ENCODE results near the gene RBM6.
"Not testable (repeated sequence)": the region's sequence is repeated elsewhere in the genome, so short reads cannot be mapped to it uniquely, and the experiment has no call there.

The RBM6 gene

GRCh38 chr3:49939858-49940666, at the start of gene RBM6:
RBM6 (plus strand) TSS chr3:49940150; CDS start chr3:49962642, 22,492 bp downstream.
- peak; percentile 96 for DNase-seq (ENCODE audit: low spot score)

- DNase-seq (ENCODE audit: low spot score), result no peak
These were observed 44.2 kb upstream of the RBM6 start for GRCh38 chr3:49895791-49896190.

GRCh38 chr3:49896345-49896744, 43.6 kb upstream of the RBM6 start:
- no peak for DNase-seq (ENCODE audit: low spot score)

DNA sequence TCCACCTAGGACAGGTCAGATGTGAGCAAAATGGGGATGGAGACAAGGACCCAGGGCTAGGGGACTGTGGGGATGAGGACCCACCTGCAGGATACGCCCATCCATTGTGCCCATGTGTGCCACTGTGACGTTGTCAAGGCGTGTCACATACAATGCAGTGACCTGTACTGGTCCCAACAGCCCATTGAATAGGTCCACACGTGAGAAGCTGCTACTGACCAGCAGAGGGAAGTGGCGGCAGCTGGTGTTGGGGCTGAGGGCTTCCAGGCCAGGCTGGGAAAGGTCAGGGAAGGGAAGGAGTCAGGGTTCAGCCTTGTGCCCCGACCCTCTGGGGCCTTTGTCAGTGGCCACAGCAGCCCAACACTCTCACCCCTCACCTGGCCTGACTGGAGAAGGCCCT, 41.0 kb upstream of the RBM6 start:
- no peak for DNase-seq (ENCODE audit: low spot score)

DNA sequence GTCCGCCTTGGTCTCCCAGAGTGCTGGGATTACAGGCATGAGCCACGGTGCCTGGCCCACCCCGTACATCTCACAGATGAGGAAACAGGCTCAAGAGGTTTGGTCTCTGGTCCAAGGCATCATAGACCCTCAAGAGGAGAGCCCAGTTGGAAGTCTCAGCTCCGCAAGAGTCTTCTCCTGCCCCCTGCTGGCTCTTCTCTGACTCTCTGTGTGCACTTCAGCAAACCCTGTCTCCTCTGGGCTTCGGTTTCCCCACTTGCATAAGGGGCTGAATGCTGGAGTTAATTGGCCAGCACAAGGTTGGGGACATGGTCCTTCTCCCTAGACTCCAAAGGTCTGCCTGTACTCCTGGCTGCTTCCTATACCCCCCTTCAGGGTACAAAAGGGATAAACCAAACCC, 40.1 kb upstream of the RBM6 start:
- peak; percentile 53 for DNase-seq (ENCODE audit: low spot score)

DNA sequence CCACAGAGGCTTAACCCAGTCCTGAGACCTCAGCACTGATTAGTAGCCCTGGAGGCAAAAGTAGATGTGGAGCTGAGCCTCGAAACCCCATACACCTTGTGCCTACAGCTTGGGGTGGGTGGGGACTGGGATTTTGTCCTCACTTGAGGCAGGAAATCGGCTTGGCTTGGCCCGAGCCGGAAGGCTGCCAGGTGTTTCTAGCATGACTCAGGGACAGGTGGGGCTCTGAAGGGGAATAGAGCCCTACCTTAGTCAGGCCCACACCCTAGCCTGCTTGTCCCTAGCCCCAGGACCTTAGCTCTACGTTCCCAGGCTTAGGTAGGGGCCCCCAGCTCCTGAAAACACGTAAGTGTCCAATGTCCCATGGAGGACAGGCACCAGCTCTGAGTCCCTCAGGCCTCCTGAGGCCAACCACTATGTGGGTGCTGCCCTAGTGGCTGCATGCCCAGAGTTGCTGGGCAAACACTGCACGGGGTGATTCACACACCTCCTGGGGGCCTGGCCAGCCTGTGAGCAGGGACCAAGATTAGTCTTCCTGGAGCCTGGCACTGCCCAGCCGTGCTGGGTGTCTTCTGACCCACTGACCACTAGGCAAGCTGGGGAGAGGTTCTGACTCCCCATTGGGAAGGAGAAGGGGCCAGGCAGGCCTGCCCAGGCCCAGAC, 39.3 kb upstream of the RBM6 start:
- no peak for DNase-seq (ENCODE audit: low spot score)

DNA sequence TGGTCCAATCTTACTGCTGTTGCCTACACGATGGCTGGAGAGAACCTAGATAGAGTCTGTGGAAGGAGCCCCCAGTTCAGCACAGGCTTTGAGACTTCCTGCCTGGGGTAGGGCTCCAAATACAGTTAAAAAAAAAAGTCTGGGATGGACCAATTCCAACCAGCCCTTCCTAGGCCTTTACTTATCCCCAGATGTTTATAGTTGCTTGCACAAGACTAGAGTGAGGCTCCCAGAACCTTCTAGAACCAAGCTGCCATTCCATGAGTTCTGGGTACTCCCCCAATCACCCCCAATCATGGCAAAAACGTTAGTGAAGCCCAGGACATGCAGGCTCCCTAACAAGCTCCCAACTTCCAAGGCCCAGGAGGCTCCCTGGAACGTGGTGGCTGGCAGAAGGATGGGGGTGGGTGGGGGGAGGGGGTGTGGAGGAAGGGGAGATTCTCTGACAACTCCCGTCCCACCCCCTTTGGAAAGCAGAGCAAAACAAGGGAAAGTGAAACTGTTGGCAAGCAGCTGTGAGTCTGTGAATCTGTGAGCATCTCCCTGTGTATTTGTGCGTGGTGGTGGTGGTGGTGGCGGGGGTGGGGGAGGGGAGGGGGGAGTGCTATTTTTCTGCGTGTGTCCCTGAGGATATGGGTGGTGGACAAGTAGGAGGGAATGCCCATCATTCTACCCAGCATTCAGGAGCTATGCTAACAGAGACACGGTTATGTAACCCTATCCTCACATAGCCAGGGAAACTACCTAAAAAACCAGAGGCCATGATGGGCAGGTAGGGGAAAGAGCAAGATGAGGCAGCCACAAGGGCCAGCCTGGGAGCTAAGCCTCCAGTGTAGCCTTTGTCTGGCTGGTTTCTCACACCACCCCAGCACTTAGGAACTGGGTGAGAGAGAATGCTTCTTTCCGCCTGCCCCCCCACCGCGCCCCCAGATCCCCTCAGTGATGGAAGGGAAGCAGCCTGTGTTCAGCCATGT, 38.3 kb upstream of the RBM6 start:
- DNase-seq (ENCODE audit: low spot score), result no peak

DNA sequence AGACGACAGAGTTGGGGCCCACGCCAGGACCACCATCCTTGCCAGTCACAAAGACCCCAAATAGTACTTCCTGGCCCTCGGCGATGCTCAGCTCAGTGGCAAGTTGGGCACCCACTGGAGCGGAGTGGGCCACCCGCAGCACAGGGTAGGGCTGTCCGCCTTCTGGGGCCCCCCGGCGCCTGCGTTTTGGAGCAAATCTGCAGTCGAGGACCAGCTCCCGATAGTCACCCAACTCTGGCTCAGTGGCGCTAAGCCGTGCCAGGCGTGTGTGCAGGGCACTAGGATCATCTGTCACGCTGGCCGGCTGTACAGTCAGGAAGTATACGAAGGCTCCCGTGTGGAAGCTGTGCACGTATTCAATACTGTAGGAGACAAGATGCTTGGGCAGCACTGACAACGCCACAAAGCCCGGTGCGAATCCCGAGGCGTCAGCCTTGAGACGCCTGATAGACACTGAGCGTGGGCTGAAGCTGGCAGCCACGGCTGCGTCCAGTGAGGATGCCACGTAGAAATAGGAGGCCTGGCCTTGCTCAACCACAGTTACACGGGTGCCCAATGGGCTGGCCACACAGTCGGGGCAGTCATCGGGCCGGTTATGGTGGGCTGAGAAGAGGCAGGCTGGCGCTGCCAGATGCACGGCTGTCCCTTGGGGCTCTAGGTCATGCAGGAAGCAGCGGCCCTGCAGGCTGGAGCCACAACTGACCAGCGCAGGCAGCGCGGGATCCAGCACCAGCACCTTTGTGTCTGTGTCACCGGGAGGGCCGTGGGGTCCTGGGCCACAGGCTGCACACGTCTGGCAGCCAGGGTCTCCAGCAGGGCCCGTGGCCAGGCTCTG, 37.2 kb upstream of the RBM6 start:
- no peak for DNase-seq (ENCODE audit: low spot score)

GRCh38 chr3:49903451-49904424, 36.2 kb upstream of the RBM6 start, which contains the start of gene MST1R:
MST1R (minus strand) TSS chr3:49903873; CDS start chr3:49903609, 264 bp downstream.
- DNase-seq (ENCODE audit: low spot score), result peak; percentile 72

DNA sequence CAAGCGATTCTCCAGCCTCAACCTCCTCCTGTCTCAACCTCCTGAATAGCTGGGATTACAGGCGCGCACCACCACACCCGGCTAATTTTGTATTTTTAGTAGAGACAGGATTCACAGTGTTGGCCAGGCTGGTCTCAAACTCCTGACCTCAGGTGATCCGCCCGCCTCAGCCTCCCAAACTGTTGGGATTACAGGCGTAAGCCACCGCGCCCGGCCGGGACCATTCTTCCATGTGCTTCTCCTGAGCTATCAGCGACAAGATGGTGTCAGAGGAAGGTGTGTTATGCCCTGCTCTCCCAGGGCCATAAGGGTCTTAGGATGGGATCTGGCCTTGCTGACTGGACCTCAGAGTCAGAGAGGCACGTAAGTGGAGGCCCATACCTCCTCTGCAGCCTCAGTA, 35.5 kb upstream of the RBM6 start:
- DNase-seq (ENCODE audit: low spot score), result not testable (repeated sequence)

DNA sequence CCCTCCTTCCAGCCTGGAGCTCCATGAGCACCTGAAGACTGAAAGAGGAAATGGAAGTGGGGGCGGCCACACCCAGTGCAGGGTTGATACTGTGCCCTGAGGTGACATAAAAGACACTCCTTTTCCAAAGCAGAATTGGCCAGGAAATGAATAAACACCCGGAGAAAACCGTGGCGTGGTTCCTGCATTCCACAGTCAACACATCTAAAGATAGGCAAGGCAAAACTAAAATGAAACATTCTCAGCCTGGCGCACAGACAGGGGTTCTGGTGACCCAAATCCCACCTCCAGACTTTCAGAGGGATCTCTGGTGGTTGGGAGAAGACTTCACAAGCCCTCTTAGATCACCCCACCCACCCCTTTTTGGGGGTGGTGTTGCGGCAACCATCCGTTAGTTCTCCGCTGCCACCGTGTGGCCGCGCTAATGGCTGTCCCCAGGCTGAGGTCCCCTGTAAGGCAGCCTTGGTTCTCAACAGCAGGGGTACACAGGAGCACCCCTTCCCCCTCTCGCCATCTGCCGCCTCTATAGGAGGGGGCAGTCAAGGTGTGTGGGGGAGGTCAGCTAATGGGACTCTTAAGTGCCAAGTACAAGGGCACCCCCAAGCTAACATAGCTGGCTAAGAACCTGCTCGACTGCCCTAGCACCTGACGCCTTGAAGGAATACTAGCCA, 33.7 kb upstream of the RBM6 start:
- peak; percentile 77 for DNase-seq (ENCODE audit: low spot score)

DNA sequence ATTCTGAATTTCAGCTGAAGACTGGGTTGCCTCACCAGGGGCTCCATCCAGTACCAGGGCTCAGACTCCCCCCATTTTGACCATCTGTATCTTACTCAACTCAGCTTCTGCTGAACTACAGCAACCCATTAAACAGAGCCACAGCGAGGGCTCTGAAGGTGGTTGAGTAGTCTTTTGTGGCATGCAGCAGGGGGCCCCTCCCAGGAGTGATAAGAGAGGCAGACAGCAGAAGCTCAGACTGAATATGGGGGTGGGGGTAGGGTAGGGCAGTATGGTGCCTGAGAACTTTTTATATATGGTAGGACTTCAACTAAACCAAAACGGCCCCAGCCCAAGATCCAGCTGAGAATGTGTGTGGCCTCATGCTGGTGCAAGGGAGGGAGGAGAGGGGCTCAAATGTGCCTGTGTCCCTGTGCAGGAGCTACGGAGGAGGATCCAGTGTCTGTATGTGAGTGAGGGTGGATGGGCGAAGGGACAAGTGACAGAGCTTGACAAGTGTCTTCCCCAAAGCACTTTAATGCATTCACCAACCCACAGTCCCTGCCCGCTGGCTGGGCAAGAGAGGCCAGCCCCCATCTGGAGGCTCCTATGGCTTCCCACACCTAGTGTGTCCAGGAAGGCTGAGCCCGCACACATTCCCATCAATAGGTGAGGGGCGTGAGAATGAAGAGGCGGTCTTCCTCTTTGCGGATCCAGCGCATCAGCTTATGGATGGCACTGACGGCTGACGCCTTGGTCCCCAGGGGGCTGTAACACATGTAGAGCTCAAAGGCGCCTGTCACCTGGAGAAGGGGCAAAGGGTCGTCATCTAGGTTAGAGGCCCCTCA, 31.4 kb upstream of the RBM6 start:
- DNase-seq (ENCODE audit: low spot score), result no peak

- no peak for DNase-seq (ENCODE audit: low spot score)
These were observed 29.4 kb upstream of the RBM6 start for GRCh38 chr3:49910409-49911123.

DNA sequence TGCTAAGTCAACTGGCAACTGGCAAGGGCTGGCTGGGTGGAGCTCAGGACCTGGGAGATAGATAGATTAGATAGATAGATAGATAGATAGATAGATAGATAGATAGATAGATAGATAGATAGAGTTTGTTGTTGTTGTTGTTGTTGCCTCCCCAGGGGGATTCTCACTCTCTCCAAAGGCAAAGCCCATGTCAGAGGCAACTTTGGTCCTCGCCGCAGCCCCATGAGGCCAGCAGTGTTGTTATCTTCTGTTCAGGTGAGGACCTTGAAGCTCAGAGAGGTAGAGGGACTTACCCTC, 28.9 kb upstream of the RBM6 start:
- no peak for DNase-seq (ENCODE audit: low spot score)

DNA sequence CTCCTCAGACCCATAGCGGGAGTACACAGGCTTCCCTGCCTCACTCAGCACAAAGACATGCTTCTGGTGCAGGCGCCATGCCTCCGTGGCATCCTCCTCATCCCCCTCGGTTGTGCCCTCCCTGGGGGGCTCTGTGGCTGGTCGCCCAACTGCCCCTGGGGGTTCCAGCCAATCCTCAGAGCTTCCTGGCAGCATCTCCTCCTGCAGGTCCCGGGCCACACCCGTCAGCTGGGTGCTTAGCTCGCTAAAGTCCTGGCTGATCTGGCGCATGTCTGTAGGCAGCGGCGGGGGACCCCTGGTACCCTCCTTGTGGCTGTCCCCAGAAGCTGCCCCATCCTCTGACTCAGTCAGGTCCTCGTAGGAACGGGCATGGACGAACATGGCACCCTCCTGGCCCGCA, 28.3 kb upstream of the RBM6 start:
- DNase-seq (ENCODE audit: low spot score), result no peak

GRCh38 chr3:49912881-49913281, 27.1 kb upstream of the RBM6 start:
- no peak for DNase-seq (ENCODE audit: low spot score)

GRCh38 chr3:49914906-49915305, 25.0 kb upstream of the RBM6 start:
- DNase-seq (ENCODE audit: low spot score), result no peak

DNA sequence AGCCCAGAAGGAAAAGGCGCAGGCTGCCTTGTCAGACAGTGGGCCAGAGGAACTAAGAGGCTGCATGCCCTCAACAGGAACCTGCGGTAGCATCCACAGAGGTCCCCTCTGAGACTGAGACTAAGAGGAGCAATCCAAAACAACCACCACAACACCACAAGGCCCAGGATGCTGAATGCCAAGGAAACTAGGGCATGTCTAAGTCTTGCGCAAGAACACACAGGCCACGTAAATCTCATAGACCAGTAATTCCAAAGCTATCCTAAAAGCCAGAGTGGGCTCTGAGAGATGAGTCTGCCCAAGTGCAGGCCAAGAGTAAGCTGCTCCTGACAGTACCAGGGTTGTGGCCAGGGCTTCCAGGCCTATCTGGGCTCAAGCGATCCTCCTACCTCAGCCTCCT, 23.3 kb upstream of the RBM6 start:
- DNase-seq (ENCODE audit: low spot score), result no peak

All from HuH-7 (cell line).